ENCODE results near the gene CCR2.
A peak's percentile ranks its signal among the peaks of the same experiment; 100 is the strongest.
"Not testable (repeated sequence)": the region's sequence is repeated elsewhere in the genome, so short reads cannot be mapped to it uniquely, and the experiment has no call there.

The CCR2 gene

GRCh38 chr3:46401579-46401978 lies 47.7 kb downstream of the CCR2 start:
- no peaks in the 10 kb centered on the region for H3K9me3 ChIP-seq (ENCODE audit: insufficient read depth, low read length)
- H3K27me3 ChIP-seq (ENCODE audit: low read depth, low read length), result peaks cover 27% of the 10 kb centered on the region
- TF ChIP-seq CTCF (IDR thresholded peaks at IDR 0.05; ENCODE audit: low read depth, low read length) (no peak), EZH2phosphoT487 (IDR thresholded peaks at IDR 0.05; ENCODE audit: low read depth) (no peak)
- H2AFZ ChIP-seq (ENCODE audit: low read depth, low read length), result no peak overlapping the region
- no peak overlapping the region for H3K4me3 ChIP-seq (ENCODE audit: low read length)
- peaks cover 8% of the 10 kb centered on the region for H3K4me1 ChIP-seq (ENCODE audit: low read length)
- H4K20me1 ChIP-seq (ENCODE audit: insufficient read depth, low read length), result no peaks in the 10 kb centered on the region
- H3K27ac ChIP-seq (ENCODE audit: low read length), result no peak overlapping the region
- no peaks in the 10 kb centered on the region for H3K79me2 ChIP-seq (ENCODE audit: low read length)
- H3K9ac ChIP-seq (ENCODE audit: low read length), result no peak overlapping the region
- no peaks in the 10 kb centered on the region for H3K36me3 ChIP-seq (replicated peaks; ENCODE audit: low read depth, low read length)
- no peak overlapping the region for H3K4me2 ChIP-seq (ENCODE audit: low read length)

GRCh38 chr3:46402902-46403301 lies 49.0 kb downstream of the CCR2 start:
- H3K79me2 ChIP-seq (ENCODE audit: low read length); H2AFZ ChIP-seq (ENCODE audit: low read depth, low read length); H3K36me3 ChIP-seq (replicated peaks; ENCODE audit: low read depth, low read length); H3K9ac ChIP-seq (ENCODE audit: low read length); H3K4me3 ChIP-seq (ENCODE audit: low read length); H3K27ac ChIP-seq (ENCODE audit: low read length); H3K9me3 ChIP-seq (ENCODE audit: insufficient read depth, low read length); H3K4me2 ChIP-seq (ENCODE audit: low read length); H4K20me1 ChIP-seq (ENCODE audit: insufficient read depth, low read length): not testable (repeated sequence)
- Histone ChIP-seq H3K4me1 (ENCODE audit: low read length) (peaks cover 21% of the 10 kb centered on the region), H3K27me3 (ENCODE audit: low read depth, low read length) (peaks cover 28% of the 10 kb centered on the region)

- Histone ChIP-seq H3K9me3 (ENCODE audit: insufficient read depth, low read length) (no peaks in the 10 kb centered on the region), H3K9ac (ENCODE audit: low read length) (no peak overlapping the region), H3K4me2 (ENCODE audit: low read length) (no peak overlapping the region), H3K27me3 (ENCODE audit: low read depth, low read length) (peaks cover 24% of the 10 kb centered on the region), H4K20me1 (ENCODE audit: insufficient read depth, low read length) (no peaks in the 10 kb centered on the region), H2AFZ (ENCODE audit: low read depth, low read length) (no peak overlapping the region), H3K36me3 (replicated peaks; ENCODE audit: low read depth, low read length) (no peaks in the 10 kb centered on the region), H3K4me3 (ENCODE audit: low read length) (no peak overlapping the region), H3K79me2 (ENCODE audit: low read length) (no peaks in the 10 kb centered on the region), H3K27ac (ENCODE audit: low read length) (no peak overlapping the region), H3K4me1 (ENCODE audit: low read length) (peaks cover 24% of the 10 kb centered on the region)
- no peak for TF ChIP-seq EZH2phosphoT487 (IDR thresholded peaks at IDR 0.05; ENCODE audit: low read depth)
- TF ChIP-seq CTCF (IDR thresholded peaks at IDR 0.05; ENCODE audit: low read depth, low read length), result no peak
Measured at GRCh38 chr3:46405301-46406019, 51.5 kb downstream of the CCR2 start.

- Histone ChIP-seq H3K27ac (ENCODE audit: low read length) (no peak overlapping the region), H3K27me3 (ENCODE audit: low read depth, low read length) (peaks cover 15% of the 10 kb centered on the region), H3K36me3 (replicated peaks; ENCODE audit: low read depth, low read length) (no peaks in the 10 kb centered on the region), H3K4me1 (ENCODE audit: low read length) (peaks cover 24% of the 10 kb centered on the region), H3K9me3 (ENCODE audit: insufficient read depth, low read length) (no peaks in the 10 kb centered on the region), H4K20me1 (ENCODE audit: insufficient read depth, low read length) (no peaks in the 10 kb centered on the region), H3K4me3 (ENCODE audit: low read length) (peak overlapping the region; percentile 58; the same call in 1 of the 2 replicates), H2AFZ (ENCODE audit: low read depth, low read length) (peak overlapping the region; percentile 86), H3K9ac (ENCODE audit: low read length) (no peak overlapping the region; the same call in 1 of the 2 replicates), H3K79me2 (ENCODE audit: low read length) (no peaks in the 10 kb centered on the region), H3K4me2 (ENCODE audit: low read length) (peak overlapping the region; percentile 56)
- TF ChIP-seq EZH2phosphoT487 (IDR thresholded peaks at IDR 0.05; ENCODE audit: low read depth) (no peak), CTCF (IDR thresholded peaks at IDR 0.05; ENCODE audit: low read depth, low read length) (no peak)
Measured at GRCh38 chr3:46406443-46406787, 52.5 kb downstream of the CCR2 start.

Measured in OCI-LY3 (cell line).